ENCODE data around the gene MACC1. TPM values are rescaled to one million over a fixed set of nuclear protein-coding genes. Genes with fewer than 3 reads are reported as not detected.
"Not testable (repeated sequence)": the region's sequence is repeated elsewhere in the genome, so short reads cannot be mapped to it uniquely, and the experiment has no call there.

The MACC1 gene
- total and polyA plus RNA-seq, 12 donors, result 0.35 to 9.8 (median 1.5) TPM

DNA sequence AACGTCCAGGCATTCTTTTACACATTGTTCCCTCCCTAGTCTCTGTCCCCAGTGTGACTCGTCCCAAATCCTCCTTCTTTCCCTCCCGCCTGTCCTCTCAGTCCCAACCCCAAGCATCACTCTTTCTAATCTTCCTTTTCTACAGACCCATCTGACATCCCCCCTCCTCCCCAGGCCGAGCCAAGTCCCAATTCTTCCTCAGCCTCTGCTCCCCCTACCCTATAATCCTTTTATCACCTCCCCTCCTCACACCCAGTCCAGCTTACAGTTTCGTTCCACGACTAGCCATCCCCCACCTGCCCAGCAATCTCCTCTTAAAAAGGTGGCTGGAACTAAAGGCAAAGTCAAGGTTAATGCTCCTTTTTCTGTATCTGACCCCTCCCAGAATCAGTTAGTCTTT is 95.1 kb downstream of the MACC1 start:
- no peak for DNase-seq
- Histone ChIP-seq H3K36me3 (replicated peaks in 1 of 2) (no peaks in the 10 kb centered on the region), H3K9me3 (replicated peaks in 1 of 3) (no peaks in the 10 kb centered on the region), H3K27ac (no peak overlapping the region), H3K27me3 (no peaks in the 10 kb centered on the region), H3K4me3 (no peak overlapping the region), H3K4me1 (replicated peaks in 1 of 2) (no peaks in the 10 kb centered on the region)
- intact Hi-C loops (cut with DNase I), result no loop called here
- no peak for TF ChIP-seq POLR2A (IDR thresholded peaks at IDR 0.05)
- no peak for TF ChIP-seq CTCF (IDR thresholded peaks at IDR 0.05)
- 81 to 85% (median 83%) methylated on average over 6 of the region's 6 CpGs for WGBS, 4 donors

DNA sequence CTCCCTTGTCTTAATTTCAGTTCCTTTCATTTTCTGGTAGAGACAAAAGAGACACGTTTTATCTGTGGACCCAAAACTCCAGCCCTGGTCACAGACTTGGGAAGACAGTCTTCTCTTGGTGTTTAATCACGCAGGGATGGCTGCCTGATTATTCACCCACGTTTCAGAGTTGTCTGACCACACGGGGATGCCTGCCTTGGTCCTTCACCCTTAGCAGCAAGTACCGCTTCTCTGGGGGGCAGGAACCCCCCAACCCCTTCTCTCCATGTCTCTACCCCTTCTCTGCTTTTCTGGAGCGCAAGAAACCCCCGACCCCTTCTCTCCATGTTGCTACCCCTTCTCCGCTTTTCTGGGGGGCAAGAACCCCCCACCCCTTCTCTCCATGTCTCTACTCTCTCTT is 95.8 kb downstream of the MACC1 start:
- no peak for DNase-seq
- H3K27me3 ChIP-seq, result no peaks in the 10 kb centered on the region
- TF ChIP-seq POLR2A (IDR thresholded peaks at IDR 0.05), result no peak
- TF ChIP-seq CTCF (IDR thresholded peaks at IDR 0.05), result no peak
- H3K36me3 ChIP-seq (replicated peaks in 1 of 2), result no peaks in the 10 kb centered on the region
- 75 to 89% (median 83%) methylated on average over 8 of the region's 8 CpGs for WGBS, 4 donors
- H3K27ac ChIP-seq, result no peak overlapping the region
- H3K4me3 ChIP-seq, result no peak overlapping the region
- no peaks in the 10 kb centered on the region for H3K4me1 ChIP-seq (replicated peaks in 1 of 2)
- H3K9me3 ChIP-seq (replicated peaks in 1 of 3), result no peaks in the 10 kb centered on the region
- intact Hi-C loops (cut with DNase I), result no loop called here

DNA sequence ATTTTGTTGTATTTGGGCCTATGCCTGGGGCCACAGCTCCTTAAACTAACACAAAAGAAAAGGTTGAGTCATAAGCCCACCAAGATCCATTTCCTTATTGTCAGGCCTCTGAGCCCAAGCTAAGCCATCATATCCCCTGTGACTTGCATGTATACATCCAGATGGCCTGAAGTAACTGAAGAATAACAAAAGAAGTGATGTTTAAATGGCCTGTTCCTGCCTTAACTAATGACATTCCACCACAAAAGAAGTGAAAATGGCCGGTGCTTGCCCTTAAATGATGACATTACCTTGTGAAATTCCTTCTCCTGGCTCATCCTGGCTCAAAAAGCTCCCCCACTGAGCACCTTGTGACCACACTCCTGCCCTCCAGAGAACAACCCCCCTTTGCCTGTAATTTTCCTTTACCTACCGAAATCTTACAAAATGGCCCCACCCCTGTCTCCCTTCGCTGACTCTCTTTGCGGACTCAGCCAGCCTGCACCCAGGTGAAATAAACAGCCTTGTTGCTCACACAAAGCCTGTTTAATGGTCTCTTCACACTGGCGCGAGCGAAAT is 96.5 kb downstream of the MACC1 start:
- H3K4me1 ChIP-seq (replicated peaks in 1 of 2); H3K27me3 ChIP-seq; H3K36me3 ChIP-seq (replicated peaks in 1 of 2); H3K9me3 ChIP-seq (replicated peaks in 1 of 3); H3K27ac ChIP-seq; DNase-seq; H3K4me3 ChIP-seq; intact Hi-C loops (cut with DNase I): not testable (repeated sequence)
- WGBS, 4 donors, result 90 to 92% (median 91%) methylated on average over 7 of the region's 7 CpGs

- Histone ChIP-seq H3K27ac (no peak overlapping the region), H3K9me3 (replicated peaks in 1 of 3) (no peaks in the 10 kb centered on the region), H3K36me3 (replicated peaks in 1 of 2) (no peaks in the 10 kb centered on the region), H3K4me1 (replicated peaks in 1 of 2) (no peaks in the 10 kb centered on the region), H3K4me3 (no peak overlapping the region), H3K27me3 (no peaks in the 10 kb centered on the region)
- no peak for DNase-seq
- TF ChIP-seq CTCF (IDR thresholded peaks at IDR 0.05) (no peak), POLR2A (IDR thresholded peaks at IDR 0.05) (no peak)
- intact Hi-C loops (cut with DNase I), result no loop called here
- 74 to 84% (median 79%) methylated on average over 3 of the region's 3 CpGs for WGBS, 4 donors
Measured at GRCh38 chr7:20116869-20117268, 100.3 kb downstream of the MACC1 start.

GRCh38 chr7:20114468-20114867 is 102.7 kb downstream of the MACC1 start:
- TF ChIP-seq POLR2A (IDR thresholded peaks at IDR 0.05) (no peak), CTCF (IDR thresholded peaks at IDR 0.05) (no peak)
- H3K4me3 ChIP-seq, result no peak overlapping the region
- H3K27me3 ChIP-seq, result no peaks in the 10 kb centered on the region
- H3K36me3 ChIP-seq (replicated peaks in 1 of 2), result no peaks in the 10 kb centered on the region
- no peak overlapping the region for H3K27ac ChIP-seq
- 45 to 59% (median 52%) methylated on average over 2 of the region's 2 CpGs for WGBS, 4 donors
- no peaks in the 10 kb centered on the region for H3K4me1 ChIP-seq (replicated peaks in 1 of 2)
- intact Hi-C loops (cut with DNase I), result no loop called here
- peak in 6 of 7 donors; percentile 13 to 59 (median 40) for DNase-seq
- H3K9me3 ChIP-seq (replicated peaks in 1 of 3), result no peaks in the 10 kb centered on the region
